GM23248 (cell line): ENCODE data around the gene ASXL2. TPM values are rescaled to one million over a fixed set of nuclear protein-coding genes. Genes with fewer than 3 reads are reported as not detected.

Experiments
- DNase-seq: peaks from one replicate; pipeline ENCODE4 v3.0.0-alpha.2; 2015
- H2AFZ ChIP-seq: fragments of 200-600 bp; sonication (generic); 2 replicates; pipeline ENCODE4 v1.6.1; 2016; ENCODE audit warnings: antibody characterized with exemption
- H3F3A ChIP-seq: fragments of 200-600 bp; sonication (generic); 2 replicates; pipeline ENCODE4 v1.6.1; 2016; ENCODE audit warnings: mild to moderate bottlenecking, antibody characterized with exemption, mixed run types; ENCODE audit not compliant: insufficient read depth
- H3K27ac ChIP-seq: fragments of 200-600 bp; sonication (generic); 2 replicates; pipeline ENCODE4 v1.5.1; 2016; ENCODE audit warnings: mild to moderate bottlenecking
- H3K27me3 ChIP-seq: fragments of 200-600 bp; sonication (generic); replicated peaks from 2 replicates; pipeline ENCODE4 v1.6.1; 2016; ENCODE audit warnings: mild to moderate bottlenecking; ENCODE audit not compliant: insufficient read depth
- H3K36me3 ChIP-seq: fragments of 200-600 bp; sonication (generic); 2 replicates; pipeline ENCODE4 v1.6.1; 2016; ENCODE audit warnings: low read depth, mild to moderate bottlenecking
- H3K4me1 ChIP-seq: fragments of 200-600 bp; sonication (generic); 2 replicates; pipeline ENCODE4 v1.6.1; 2016; ENCODE audit warnings: mild to moderate bottlenecking; ENCODE audit not compliant: insufficient read depth
- H3K4me2 ChIP-seq: fragments of 200-600 bp; sonication (generic); one replicate; pipeline ENCODE4 v1.6.1; 2016; ENCODE audit warnings: mild to moderate bottlenecking; ENCODE audit not compliant: unreplicated experiment
- H3K4me3 ChIP-seq: fragments of 200-600 bp; sonication (generic); 2 replicates; pipeline ENCODE4 v1.5.1; 2016; ENCODE audit warnings: mild to moderate bottlenecking
- H3K79me2 ChIP-seq: fragments of 200-600 bp; sonication (generic); 2 replicates; pipeline ENCODE4 v1.6.1; 2016; ENCODE audit warnings: mild to moderate bottlenecking; ENCODE audit not compliant: insufficient read depth
- H3K9ac ChIP-seq: fragments of 200-600 bp; sonication (generic); 2 replicates; pipeline ENCODE4 v1.6.1; 2016; ENCODE audit warnings: mild to moderate bottlenecking
- H3K9me2 ChIP-seq: fragments of 200-600 bp; sonication (generic); 2 replicates; pipeline ENCODE4 v1.6.1; 2016; ENCODE audit warnings: mixed run types, mild to moderate bottlenecking, moderate library complexity; ENCODE audit not compliant: insufficient read depth
- H3K9me3 ChIP-seq: fragments of 200-600 bp; sonication (generic); one replicate; pipeline ENCODE4 v1.6.1; 2017; ENCODE audit warnings: low read depth
- H4K20me1 ChIP-seq: fragments of 200-600 bp; sonication (generic); 2 replicates; pipeline ENCODE4 v1.6.0; 2016; ENCODE audit not compliant: insufficient read depth
- EZH2 ChIP-seq: fragments of 200-600 bp; sonication (generic); IDR thresholded peaks from 2 replicates; pipeline ENCODE4 v1.6.1; 2018; ENCODE audit warnings: antibody characterized with exemption, mild to moderate bottlenecking; ENCODE audit not compliant: insufficient read depth, poor library complexity, severe bottlenecking
- EZH2phosphoT487 ChIP-seq: fragments of 200-600 bp; sonication (generic); IDR thresholded peaks from 2 replicates; pipeline ENCODE4 v1.6.1; 2018; ENCODE audit warnings: antibody characterized with exemption, moderate library complexity, mild to moderate bottlenecking, low read depth; ENCODE audit not compliant: insufficient read depth
- WGBS, 2 experiments: methylation state at CpG; one replicate each; pipeline ENCODE4 v1.1.6; 2015 to 2017; ENCODE audit warnings: low lambda C conversion rate in 2 of 2, low coverage in 1 of 2; ENCODE audit errors: missing lambda C conversion rate in 2 of 2; 5-methylcytosine and 5-hydroxymethylcytosine counted together
- in situ Hi-C: fragments of 300-500 bp; cut with MboI; formaldehyde crosslinking; loops from 2 replicates; pipeline ENCODE4 v1.15.0; 2020
- polyA plus RNA-seq: library from polyadenylated mRNA; unstranded; fragments of >200 nt; fragmentation: Nextera tagmentation; extraction: Ambion mirVana; gene quantifications from 2 replicates; pipeline ENCODE4 v1.2.1, GENCODE V29; 2016
- total RNA-seq: library from RNA; depleted of rRNA; stranded (reverse); fragments of >200 nt; shearing (Covaris generic); gene quantifications from 2 replicates; pipeline ENCODE4 v1.2.3, GENCODE V29; 2014

The ASXL2 gene
- total and polyA plus RNA-seq, 2 experiments from 2014 or later: 4.5 to 9.5 TPM

DNA sequence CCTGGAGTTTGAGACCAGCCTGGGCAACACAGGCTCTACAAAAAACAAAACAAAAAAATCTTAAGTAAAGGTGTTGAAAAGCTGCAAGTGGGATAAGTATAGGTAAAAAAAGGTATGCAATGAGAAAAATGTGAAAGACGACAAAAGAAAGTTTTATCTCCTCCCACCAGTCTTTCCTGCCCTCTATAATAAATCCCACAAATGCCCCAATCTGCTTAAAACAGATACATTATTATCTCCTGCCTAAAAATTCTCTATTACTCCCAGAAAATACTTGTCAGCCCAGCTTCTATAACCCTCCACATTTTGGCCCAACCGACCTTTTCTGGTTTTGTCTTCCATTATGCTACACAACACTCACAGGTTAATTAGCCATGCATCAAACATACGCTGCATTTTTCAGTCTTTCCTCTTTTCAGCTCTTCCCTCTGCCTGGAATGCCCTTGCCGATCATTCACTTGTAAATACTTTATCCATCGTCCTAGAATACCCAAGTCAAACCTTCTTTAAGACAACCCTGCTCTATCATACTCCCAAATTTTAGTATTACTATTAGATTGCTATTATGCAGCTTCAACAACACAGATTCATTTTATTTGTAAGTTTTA, 10.8 kb downstream of the ASXL2 start:
- no peak for TF ChIP-seq EZH2
- TF ChIP-seq EZH2phosphoT487: no peak
- no peak for DNase-seq
- H3K27me3 ChIP-seq: no peaks in the 10 kb centered on the region

DNA sequence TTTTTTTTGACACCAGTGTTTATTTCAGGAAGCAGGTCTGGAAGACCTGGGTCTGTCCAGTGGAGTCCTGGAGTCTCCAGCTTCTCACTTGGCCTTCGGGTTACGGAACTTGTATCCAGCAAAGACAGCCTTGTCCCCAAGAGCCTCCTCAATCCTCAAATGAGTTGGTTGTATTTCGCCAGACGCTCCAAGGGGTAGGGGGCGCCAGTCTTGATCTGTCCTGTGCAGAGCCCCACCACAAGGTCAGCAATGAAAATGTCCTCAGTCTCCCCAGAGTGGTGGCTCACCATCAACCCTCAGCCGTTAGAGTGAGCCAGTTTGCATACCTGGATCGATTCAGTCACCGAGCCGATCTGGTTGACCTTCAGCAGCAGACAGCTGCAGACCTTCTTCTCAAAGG, 21.9 kb downstream of the ASXL2 start:
- in situ Hi-C loops: no loop called here
- peaks cover 21% of the 10 kb centered on the region for H3F3A ChIP-seq
- no peak overlapping the region for H3K4me3 ChIP-seq
- H3K4me2 ChIP-seq: no peak overlapping the region
- WGBS, 2 experiments: 93 to 95% methylated on average over 9 of the region's 9 CpGs
- H4K20me1 ChIP-seq: peaks cover 6% of the 10 kb centered on the region; the same call in 1 of the 2 replicates
- no peak overlapping the region for H3K9ac ChIP-seq
- no peak for TF ChIP-seq EZH2
- TF ChIP-seq EZH2phosphoT487: no peak
- no peaks in the 10 kb centered on the region for H3K36me3 ChIP-seq
- H3K9me2 ChIP-seq: no peaks in the 10 kb centered on the region
- peaks cover 10% of the 10 kb centered on the region for H3K4me1 ChIP-seq
- no peak overlapping the region for H2AFZ ChIP-seq
- H3K27ac ChIP-seq: no peak overlapping the region
- no peaks in the 10 kb centered on the region for H3K27me3 ChIP-seq
- DNase-seq: no peak
- H3K79me2 ChIP-seq: peaks cover 89% of the 10 kb centered on the region
- H3K9me3 ChIP-seq: no peaks in the 10 kb centered on the region

More for the DNA sequence above, 10.8 kb downstream of the ASXL2 start:
- no peaks in the 10 kb centered on the region for H3K4me1 ChIP-seq
- in situ Hi-C loops: no loop called here
- H3K9ac ChIP-seq: no peak overlapping the region
- H3K36me3 ChIP-seq: no peaks in the 10 kb centered on the region
- H4K20me1 ChIP-seq: no peaks in the 10 kb centered on the region
- no peaks in the 10 kb centered on the region for H3K9me3 ChIP-seq
- H3K27ac ChIP-seq: no peak overlapping the region
- no peak overlapping the region for H2AFZ ChIP-seq
- no peak overlapping the region for H3K4me3 ChIP-seq
- peaks cover 100% of the 10 kb centered on the region for H3K79me2 ChIP-seq
- H3K4me2 ChIP-seq: no peak overlapping the region
- no peaks in the 10 kb centered on the region for H3F3A ChIP-seq
- no peaks in the 10 kb centered on the region for H3K9me2 ChIP-seq
- 71 to 73% methylated on average over 5 of the region's 5 CpGs for WGBS, 2 experiments

DNA sequence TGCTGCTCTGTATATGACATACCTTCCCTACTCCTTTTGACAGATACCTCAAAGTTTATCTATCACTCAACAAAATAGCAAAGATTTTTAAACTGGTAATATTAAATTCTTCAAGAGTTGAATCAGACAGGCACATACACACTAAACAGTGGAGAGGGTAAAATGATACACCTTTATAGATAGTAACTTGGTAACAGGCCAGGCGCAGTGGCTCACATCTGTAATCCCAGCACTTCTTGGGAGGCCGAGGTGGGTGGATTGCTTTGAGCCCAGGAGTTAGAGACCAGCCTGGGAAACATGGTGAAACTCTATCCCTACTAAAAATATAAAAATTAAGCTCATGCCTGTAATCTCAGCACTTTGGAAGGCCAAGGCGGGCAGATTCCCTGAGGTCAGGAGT, 23.2 kb downstream of the ASXL2 start:
- Histone ChIP-seq H3K27ac (no peak overlapping the region), H3F3A (peaks cover 26% of the 10 kb centered on the region), H2AFZ (no peak overlapping the region), H3K79me2 (peaks cover 89% of the 10 kb centered on the region), H3K9ac (no peak overlapping the region), H3K36me3 (no peaks in the 10 kb centered on the region), H3K9me2 (no peaks in the 10 kb centered on the region), H4K20me1 (peaks cover 9% of the 10 kb centered on the region; the same call in 1 of the 2 replicates), H3K27me3 (no peaks in the 10 kb centered on the region), H3K4me3 (no peak overlapping the region), H3K4me2 (no peak overlapping the region), H3K9me3 (no peaks in the 10 kb centered on the region), H3K4me1 (peaks cover 13% of the 10 kb centered on the region)
- 94 to 100% methylated on average over 3 of the region's 3 CpGs for WGBS, 2 experiments
- TF ChIP-seq EZH2: no peak
- in situ Hi-C loops: no loop called here
- no peak for DNase-seq

DNA sequence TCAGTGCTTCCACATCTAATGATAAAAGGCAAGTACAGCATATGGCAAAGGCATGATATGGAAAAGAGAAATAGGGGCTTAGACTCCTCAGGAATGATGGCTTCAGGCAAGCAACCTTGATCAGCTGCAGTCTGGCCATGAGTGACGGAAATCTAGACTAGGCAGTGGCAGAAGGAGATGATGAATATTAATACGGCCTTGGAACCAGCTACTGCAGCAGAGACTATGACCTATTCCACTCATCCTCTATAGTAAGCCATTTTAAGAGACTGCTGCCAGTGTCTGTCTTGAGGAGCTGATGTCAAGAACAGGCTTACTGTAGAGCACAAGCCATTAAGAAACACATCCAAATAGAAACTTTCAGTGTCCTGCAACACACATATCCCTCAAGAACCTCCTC, 23.7 kb downstream of the ASXL2 start:
- Histone ChIP-seq H3K9me3 (no peaks in the 10 kb centered on the region), H3K36me3 (no peaks in the 10 kb centered on the region), H3K4me1 (peaks cover 13% of the 10 kb centered on the region), H3K9me2 (no peaks in the 10 kb centered on the region), H3K9ac (no peak overlapping the region), H3K4me3 (no peak overlapping the region), H3K79me2 (peaks cover 89% of the 10 kb centered on the region), H3K27me3 (no peaks in the 10 kb centered on the region), H2AFZ (no peak overlapping the region), H3K4me2 (no peak overlapping the region), H3F3A (peaks cover 26% of the 10 kb centered on the region), H4K20me1 (peaks cover 9% of the 10 kb centered on the region; the same call in 1 of the 2 replicates), H3K27ac (no peak overlapping the region)
- TF ChIP-seq EZH2phosphoT487 (no peak), EZH2 (no peak)
- WGBS, 2 experiments: 66 to 75% methylated on average over 2 of the region's 2 CpGs
- in situ Hi-C loops: no loop called here
- DNase-seq: no peak
